Lower leg skin (tissue), 3 donors: ENCODE results near the gene OSGIN1.
"Not testable (repeated sequence)": the region's sequence is repeated elsewhere in the genome, so short reads cannot be mapped to it uniquely, and the experiment has no call there.

Experiments used
- CTCF ChIP-seq, 3 donors: fragments of 450-650 bp; IDR thresholded peaks; one replicate each; pipeline ENCODE4 v1.5.1; 2016; ENCODE audit warnings: antibody characterized with exemption in 3 of 3, mild to moderate bottlenecking in 3 of 3, moderate library complexity in 2 of 3
- POLR2A ChIP-seq, 2 donors: fragments of 450-650 bp; IDR thresholded peaks; one replicate each; pipeline ENCODE4 v1.6.1; 2016 to 2017; ENCODE audit warnings: antibody characterized with exemption in 2 of 2, mild to moderate bottlenecking in 1 of 2, moderate library complexity in 1 of 2

GRCh38 chr16:83950862-83951399 is 2.1 kb upstream of the OSGIN1 start:
- not testable (repeated sequence) for TF ChIP-seq POLR2A, CTCF (IDR thresholded peaks at IDR 0.05)
